A673 (cell line): ENCODE measurements around the gene ATP13A4. TPM values are rescaled to one million over a fixed set of nuclear protein-coding genes. Genes with fewer than 3 reads are reported as not detected.

Source experiments
- BruUV-seq: library from RNA; stranded (reverse); fragments of 400-500 nt; replicated peaks from 2 replicates; lab custom pipeline; 2021; lab: Mats Ljungman, UMichigan
- CTCF ChIA-PET: fragments of 300-600 bp; sonication (Branson Sonifier 250); formaldehyde crosslinking; loops from one replicate; lab custom pipeline; 2022; ENCODE audit warnings: antibody characterized with exemption; lab: Charles Lee
- POLR2A ChIA-PET: fragments of 300-600 bp; sonication (Branson Sonifier 250); formaldehyde crosslinking; loops from one replicate; lab custom pipeline; 2022; ENCODE audit warnings: antibody characterized with exemption; ENCODE audit not compliant: low non-redundant PET; lab: Charles Lee
- DNase-seq: peaks from one replicate; pipeline ENCODE4 v3.0.0-alpha.2; 2015; ENCODE audit warnings: low spot score
- H3K27ac ChIP-seq: fragments of 200-600 bp; sonication (generic); 2 replicates; pipeline ENCODE4 v1.5.1; 2016; ENCODE audit warnings: mixed run types, low read depth, mild to moderate bottlenecking, mixed read lengths, antibody characterized with exemption, low read length; ENCODE audit not compliant: poor library complexity, severe bottlenecking
- H3K27me3 ChIP-seq: fragments of 200-600 bp; sonication (generic); replicated peaks from 2 replicates; pipeline ENCODE4 v1.6.1; 2017; ENCODE audit warnings: mixed run types, low read depth, mild to moderate bottlenecking, mixed read lengths, antibody characterized with exemption, low read length; ENCODE audit not compliant: insufficient read depth, poor library complexity
- H3K36me3 ChIP-seq: fragments of 200-600 bp; sonication (generic); 2 replicates; pipeline ENCODE4 v1.6.1; 2016; ENCODE audit warnings: mixed run types, mild to moderate bottlenecking, mixed read lengths, antibody characterized with exemption, low read length; ENCODE audit not compliant: insufficient read depth, poor library complexity, severe bottlenecking
- H3K4me1 ChIP-seq: fragments of 200-600 bp; sonication (generic); 2 replicates; pipeline ENCODE4 v1.6.1; 2017; ENCODE audit warnings: mixed run types, mild to moderate bottlenecking, mixed read lengths, antibody characterized with exemption, low read length; ENCODE audit not compliant: insufficient read depth, poor library complexity, severe bottlenecking
- H3K4me3 ChIP-seq: fragments of 200-600 bp; sonication (generic); 2 replicates; pipeline ENCODE4 v1.5.1; 2016; ENCODE audit warnings: low read depth, mixed run types, mild to moderate bottlenecking, mixed read lengths, low read length; ENCODE audit not compliant: poor library complexity, severe bottlenecking
- H3K9me3 ChIP-seq: fragments of 200-600 bp; sonication (generic); 2 replicates; pipeline ENCODE4 v1.6.1; 2016; ENCODE audit warnings: mixed run types, low read depth, mild to moderate bottlenecking, mixed read lengths, antibody characterized with exemption, low read length; ENCODE audit not compliant: poor library complexity, severe bottlenecking
- CTCF ChIP-seq: fragments of 300-800, 200-600 bp; sonication (generic); conservative IDR thresholded peaks from 2 replicates; pipeline ENCODE4 v1.5.1; 2017; ENCODE audit warnings: low read depth, mild to moderate bottlenecking, antibody characterized with exemption, low read length, moderate library complexity, mixed read lengths
- EZH2 ChIP-seq: fragments of 200-600 bp; sonication (generic); IDR thresholded peaks from 2 replicates; pipeline ENCODE4 v1.6.1; 2017; ENCODE audit warnings: borderline replicate concordance, low read depth, mild to moderate bottlenecking, mixed read lengths, antibody characterized with exemption, low read length; ENCODE audit not compliant: poor library complexity, severe bottlenecking
- intact Hi-C: fragments of 100-400 bp; cut with micrococcal nuclease; formaldehyde crosslinking; loops from one replicate; pipeline ENCODE4 v1.10.0; 2022; ENCODE audit not compliant: unreplicated experiment
- total RNA-seq: library from RNA; stranded (reverse); gene quantifications from 2 replicates; pipeline ENCODE4 v1.2.3, GENCODE V29; 2021

ATP13A4 gene
- total RNA-seq, 1 experiment from 2014 or later, result not detected

- intact Hi-C loops, result no loop called here
- ChIA-PET POLR2A (no interaction called here), CTCF (no interaction called here)
- Histone ChIP-seq H3K9me3 (no peaks in the 10 kb centered on the region), H3K27ac (no peak overlapping the region), H3K27me3 (no peaks in the 10 kb centered on the region), H3K4me3 (no peak overlapping the region), H3K36me3 (no peaks in the 10 kb centered on the region), H3K4me1 (no peaks in the 10 kb centered on the region)
- no TSS peak for BruUV-seq
- DNase-seq, result no peak
- no peak for TF ChIP-seq EZH2
These were observed 115.3 kb downstream of the ATP13A4 start for GRCh38 chr3:193439423-193439822.

- H3K4me3 ChIP-seq, result no peak overlapping the region
- intact Hi-C loops, result no loop called here
- H3K4me1 ChIP-seq, result no peaks in the 10 kb centered on the region
- H3K27me3 ChIP-seq, result no peaks in the 10 kb centered on the region
- POLR2A ChIA-PET, result no interaction called here
- no TSS peak for BruUV-seq
- TF ChIP-seq EZH2, result no peak
- no peak for TF ChIP-seq CTCF
- DNase-seq, result no peak
- H3K27ac ChIP-seq, result no peak overlapping the region
- H3K9me3 ChIP-seq, result peaks cover 20% of the 10 kb centered on the region
- H3K36me3 ChIP-seq, result no peaks in the 10 kb centered on the region
- CTCF ChIA-PET, result no interaction called here
These were observed 135.9 kb downstream of the ATP13A4 start for GRCh38 chr3:193418576-193419373.

- no peak for TF ChIP-seq EZH2
- no peak for TF ChIP-seq CTCF
- ChIA-PET POLR2A (no interaction called here), CTCF (no interaction called here)
- no TSS peak for BruUV-seq
- intact Hi-C loops, result no loop called here
- no peaks in the 10 kb centered on the region for H3K4me1 ChIP-seq
- no peaks in the 10 kb centered on the region for H3K36me3 ChIP-seq
- no peak for DNase-seq
- no peak overlapping the region for H3K4me3 ChIP-seq
- H3K27ac ChIP-seq, result no peak overlapping the region
- no peaks in the 10 kb centered on the region for H3K27me3 ChIP-seq
- H3K9me3 ChIP-seq, result peaks cover 20% of the 10 kb centered on the region
These were observed 138.1 kb downstream of the ATP13A4 start for GRCh38 chr3:193416629-193417028.
